Colonic mucosa (tissue), 4 donors: ENCODE results near the gene KDM4B. TPM values are rescaled to one million over a fixed set of nuclear protein-coding genes. Genes with fewer than 3 reads are reported as not detected.

ENCODE experiments used
- DNase-seq: peaks from one replicate; pipeline ENCODE4 v3.0.0-alpha.2; 2020
- H3K27ac ChIP-seq: fragments of 200-600 bp; one replicate; pipeline ENCODE4 v1.8.0; 2021
- H3K27me3 ChIP-seq: fragments of 200-600 bp; one replicate; pipeline ENCODE4 v1.8.0; 2021
- H3K36me3 ChIP-seq: fragments of 200-600 bp; one replicate; pipeline ENCODE4 v1.8.0; 2021
- H3K4me1 ChIP-seq: fragments of 200-600 bp; one replicate; pipeline ENCODE4 v1.8.0; 2021; ENCODE audit warnings: mild to moderate bottlenecking
- H3K4me3 ChIP-seq: fragments of 200-600 bp; one replicate; pipeline ENCODE4 v1.8.0; 2021
- H3K9ac ChIP-seq, 2 donors: one replicate each; pipeline ENCODE4 v1.7.0; 2013; ENCODE audit warnings: control low read depth in 2 of 2, low read depth in 2 of 2, low read length in 2 of 2
- H3K9me3 ChIP-seq: fragments of 200-600 bp; one replicate; pipeline ENCODE4 v1.8.0; 2021
- intact Hi-C: fragments of 100-400 bp; cut with DNase I; formaldehyde crosslinking; loops from one replicate; pipeline ENCODE4 v1.14.1; 2022
- total RNA-seq, 2 donors: library from RNA; stranded (reverse); fragmentation: NEBNext Ultra II Directional in 1 of 2; extraction: Animal tissue kit (Norgen Biotek cat#: 25700) in 1 of 2; gene quantifications; one replicate each; pipeline ENCODE4 v1.2.1, GENCODE V29; 2021
- TF ChIP-seq, protein P1 (sequence below): fragments of 200-600 bp; IDR thresholded peaks from one replicate; pipeline ENCODE4 v1.8.0; 2022; ENCODE audit warnings: antibody characterized with exemption, mild to moderate bottlenecking
- donor health status: healthy.
- donor health status: DM: no; HTN: no; CAD: no.
- donor health status: DM: no; HTN: no; CAD: no.

The KDM4B gene
- total RNA-seq, 2 donors from 2014 or later = 35.2 to 52.9 TPM

DNA sequence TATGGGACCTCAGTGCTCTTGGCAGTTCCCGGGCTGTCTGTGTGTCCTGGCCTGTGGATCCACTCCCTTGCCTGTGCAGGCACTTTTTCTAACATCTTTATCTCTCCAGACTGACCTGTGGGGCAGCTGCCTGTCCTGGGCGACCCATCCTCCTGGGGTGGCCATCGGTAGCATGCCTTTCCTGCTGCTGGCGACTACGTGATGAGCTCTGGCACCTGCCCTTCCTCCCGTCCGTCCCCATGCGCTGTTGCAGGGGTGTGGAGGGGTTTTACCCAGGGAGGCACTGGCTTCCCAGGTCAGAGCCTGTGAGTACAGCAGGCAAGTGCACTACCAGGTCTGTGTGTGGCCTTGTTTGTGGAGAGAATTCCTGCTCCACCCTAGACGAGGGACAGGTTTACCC, 93.3 kb downstream of the KDM4B start:
- Histone ChIP-seq H3K27ac (no peak overlapping the region), H3K9me3 (no peaks in the 10 kb centered on the region), H3K4me3 (no peak overlapping the region), H3K9ac (no peak overlapping the region), H3K36me3 (no peaks in the 10 kb centered on the region), H3K27me3 (no peaks in the 10 kb centered on the region), H3K4me1 (no peaks in the 10 kb centered on the region)
- intact Hi-C loops = no loop called here
- DNase-seq = no peak
- TF ChIP-seq, protein P1, sequence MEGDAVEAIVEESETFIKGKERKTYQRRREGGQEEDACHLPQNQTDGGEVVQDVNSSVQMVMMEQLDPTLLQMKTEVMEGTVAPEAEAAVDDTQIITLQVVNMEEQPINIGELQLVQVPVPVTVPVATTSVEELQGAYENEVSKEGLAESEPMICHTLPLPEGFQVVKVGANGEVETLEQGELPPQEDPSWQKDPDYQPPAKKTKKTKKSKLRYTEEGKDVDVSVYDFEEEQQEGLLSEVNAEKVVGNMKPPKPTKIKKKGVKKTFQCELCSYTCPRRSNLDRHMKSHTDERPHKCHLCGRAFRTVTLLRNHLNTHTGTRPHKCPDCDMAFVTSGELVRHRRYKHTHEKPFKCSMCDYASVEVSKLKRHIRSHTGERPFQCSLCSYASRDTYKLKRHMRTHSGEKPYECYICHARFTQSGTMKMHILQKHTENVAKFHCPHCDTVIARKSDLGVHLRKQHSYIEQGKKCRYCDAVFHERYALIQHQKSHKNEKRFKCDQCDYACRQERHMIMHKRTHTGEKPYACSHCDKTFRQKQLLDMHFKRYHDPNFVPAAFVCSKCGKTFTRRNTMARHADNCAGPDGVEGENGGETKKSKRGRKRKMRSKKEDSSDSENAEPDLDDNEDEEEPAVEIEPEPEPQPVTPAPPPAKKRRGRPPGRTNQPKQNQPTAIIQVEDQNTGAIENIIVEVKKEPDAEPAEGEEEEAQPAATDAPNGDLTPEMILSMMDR = no peak

DNA sequence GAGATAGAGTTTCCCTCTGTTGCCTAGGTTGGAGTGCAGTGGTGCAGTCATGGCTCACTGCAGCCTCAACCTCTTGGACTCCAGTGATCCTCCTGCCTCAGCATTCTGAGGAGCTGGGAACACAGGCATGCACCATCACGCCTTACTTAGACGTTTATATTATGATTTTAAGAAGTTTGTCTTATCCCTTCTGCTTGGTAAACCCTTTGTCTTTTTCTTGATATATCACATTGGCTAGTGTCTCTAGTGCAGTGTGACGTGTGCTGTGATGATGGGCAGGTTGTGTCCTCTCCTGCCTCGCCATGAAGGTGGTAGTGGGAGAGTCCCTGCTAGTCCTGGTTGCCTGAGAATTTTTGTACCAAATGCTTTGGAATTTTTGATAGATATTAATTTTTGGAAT, 93.9 kb downstream of the KDM4B start:
- no peaks in the 10 kb centered on the region for H3K36me3 ChIP-seq
- no peaks in the 10 kb centered on the region for H3K27me3 ChIP-seq
- no peaks in the 10 kb centered on the region for H3K9me3 ChIP-seq
- DNase-seq = no peak
- no peak overlapping the region for H3K4me3 ChIP-seq
- H3K9ac ChIP-seq = no peak overlapping the region
- TF ChIP-seq, protein P1 = no peak
- no peak overlapping the region for H3K27ac ChIP-seq
- intact Hi-C loops = no loop called here
- no peaks in the 10 kb centered on the region for H3K4me1 ChIP-seq

DNA sequence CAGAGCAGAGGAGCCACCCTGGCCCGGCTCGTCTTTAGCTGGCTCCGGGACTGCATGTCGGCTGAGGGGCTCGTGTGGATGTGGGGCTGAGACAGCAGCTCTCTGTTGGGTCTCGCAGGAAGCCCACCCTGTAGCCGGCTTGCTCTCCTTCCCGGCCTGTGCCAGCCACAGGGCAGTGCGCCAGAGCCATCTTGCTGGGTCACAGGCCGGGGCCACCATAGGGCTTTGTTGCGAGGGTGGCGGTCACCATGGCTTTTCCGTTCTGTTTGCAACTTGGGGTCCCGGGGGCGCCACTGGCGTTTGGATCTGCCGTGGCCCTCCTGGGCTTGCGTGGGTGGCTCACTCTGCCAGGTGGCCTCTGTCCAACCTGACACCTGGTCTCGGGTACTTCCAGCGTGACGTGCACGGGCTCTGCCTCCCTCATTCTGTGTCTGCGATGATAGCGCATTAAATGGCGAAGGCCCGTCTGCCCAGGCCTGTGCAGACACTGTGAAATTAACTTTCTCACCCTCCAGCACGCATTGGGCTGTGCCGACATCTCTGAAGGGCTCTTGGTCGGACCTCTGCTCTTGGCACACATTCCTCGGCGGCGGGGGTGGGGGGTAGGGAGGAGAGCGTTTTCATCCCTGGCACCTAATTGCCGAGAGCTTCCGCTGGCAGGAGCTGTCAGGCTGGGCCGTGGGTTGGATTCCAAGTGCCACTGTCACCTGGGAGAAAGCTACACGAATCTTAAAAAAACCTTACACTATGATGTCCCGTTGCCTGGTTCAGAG, 95.1 kb downstream of the KDM4B start:
- Histone ChIP-seq H3K9me3 (no peaks in the 10 kb centered on the region), H3K27ac (no peak overlapping the region), H3K27me3 (no peaks in the 10 kb centered on the region), H3K9ac (no peak overlapping the region), H3K36me3 (no peaks in the 10 kb centered on the region), H3K4me3 (no peak overlapping the region), H3K4me1 (no peaks in the 10 kb centered on the region)
- intact Hi-C loops = no loop called here
- DNase-seq = no peak
- TF ChIP-seq, protein P1 = no peak

DNA sequence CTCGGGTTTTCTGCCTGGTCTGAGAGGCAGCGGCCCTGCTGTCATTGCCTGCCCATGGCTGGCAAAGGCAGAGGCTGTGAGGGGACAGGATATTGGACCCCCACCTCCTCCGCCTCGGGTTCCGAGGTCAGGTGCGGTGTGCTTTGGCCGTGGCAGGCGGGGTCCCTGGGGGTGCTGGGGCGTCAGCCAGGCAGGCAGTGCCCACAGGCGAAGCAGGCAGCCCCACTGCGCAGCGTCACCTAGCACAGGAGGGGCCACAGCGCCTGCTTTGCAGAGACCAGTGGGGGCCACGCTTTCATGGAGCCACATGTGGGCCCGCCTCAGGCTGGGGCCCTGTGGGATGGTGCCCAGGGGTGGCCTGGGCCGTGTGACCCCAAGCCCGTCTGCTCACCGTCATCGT, 96.0 kb downstream of the KDM4B start:
- intact Hi-C loops = no loop called here
- no peaks in the 10 kb centered on the region for H3K36me3 ChIP-seq
- H3K4me3 ChIP-seq = no peak overlapping the region
- DNase-seq = no peak
- H3K27me3 ChIP-seq = no peaks in the 10 kb centered on the region
- no peaks in the 10 kb centered on the region for H3K9me3 ChIP-seq
- TF ChIP-seq, protein P1 = no peak
- H3K9ac ChIP-seq = no peak overlapping the region
- H3K4me1 ChIP-seq = no peaks in the 10 kb centered on the region
- no peak overlapping the region for H3K27ac ChIP-seq

DNA sequence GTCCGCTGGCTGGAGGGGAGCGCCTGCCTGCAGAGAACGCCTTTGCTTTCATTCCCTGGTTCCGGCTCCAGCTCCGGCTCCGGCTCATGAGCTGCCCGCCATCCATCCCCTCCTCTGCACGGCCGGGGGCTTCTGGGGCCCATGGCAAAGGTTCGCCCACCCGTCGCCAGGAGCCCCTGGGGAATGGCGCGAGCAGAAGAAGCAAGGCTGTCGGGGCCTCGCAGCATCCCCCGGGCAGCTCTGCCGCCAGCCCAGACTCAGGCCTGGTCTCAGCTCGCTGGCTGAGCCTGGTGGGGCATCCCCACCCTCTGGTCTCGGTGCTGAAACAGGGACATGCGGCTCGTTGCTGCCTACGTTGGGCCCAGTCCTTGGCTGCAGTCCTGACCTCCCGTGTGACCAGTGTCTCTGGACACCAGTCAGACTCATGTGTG, 96.8 kb downstream of the KDM4B start:
- Histone ChIP-seq H3K9me3 (no peaks in the 10 kb centered on the region), H3K27ac (no peak overlapping the region), H3K27me3 (no peaks in the 10 kb centered on the region), H3K4me3 (no peak overlapping the region), H3K9ac (no peak overlapping the region), H3K4me1 (no peaks in the 10 kb centered on the region), H3K36me3 (no peaks in the 10 kb centered on the region)
- TF ChIP-seq, protein P1 = no peak
- no peak for DNase-seq
- intact Hi-C loops = no loop called here
